Liver (tissue), 2 donors: Measurements from ENCODE around the gene APP.

Experiments
- CTCF ChIP-seq: fragments of 150-350 bp; IDR thresholded peaks from 2 replicates; pipeline ENCODE4 v1.5.1; 2017; ENCODE audit warnings: improper control_type of control experiment, low read depth, low read length; ENCODE audit not compliant: missing input control
- REST ChIP-seq: IDR thresholded peaks from 2 replicates; pipeline ENCODE4 v1.6.1; 2016; ENCODE audit warnings: antibody characterized with exemption, mild to moderate bottlenecking
- ZBTB33 ChIP-seq: IDR thresholded peaks from 2 replicates; pipeline ENCODE4 v1.6.1; 2016; ENCODE audit warnings: antibody characterized with exemption
- donor health status: healthy.

GRCh38 chr21:25934771-25935224 lies 235.8 kb downstream of the APP start:
- TF ChIP-seq CTCF (no peak), ZBTB33 (peak; percentile 68), REST (peak; percentile 63)
